OCI-LY1 (cell line): Measurements from ENCODE around the gene PTBP2.

Experiments used
- H2AFZ ChIP-seq: fragments of 200-600 bp; sonication (generic), shearing (Covaris generic); 2 replicates; pipeline ENCODE4 v1.6.0; 2014; ENCODE audit warnings: antibody characterized with exemption, mild to moderate bottlenecking, low read length
- H3F3A ChIP-seq: fragments of 200-600 bp; sonication (generic), shearing (Covaris generic); 2 replicates; pipeline ENCODE4 v1.6.0; 2014; ENCODE audit warnings: mild to moderate bottlenecking, antibody characterized with exemption, low read length, moderate library complexity; ENCODE audit not compliant: insufficient read depth
- H3K27ac ChIP-seq: fragments of 200-600 bp; sonication (generic); 2 replicates; pipeline ENCODE4 v1.5.1; 2014; ENCODE audit warnings: low read length, mixed run types, mild to moderate bottlenecking, low read depth; ENCODE audit not compliant: poor library complexity, severe bottlenecking
- H3K27me3 ChIP-seq: fragments of 200-600 bp; sonication (generic); 2 replicates; pipeline ENCODE4 v1.6.0; 2014; ENCODE audit warnings: antibody characterized with exemption, mild to moderate bottlenecking, low read length, moderate library complexity; ENCODE audit not compliant: insufficient read depth
- H3K36me3 ChIP-seq: fragments of 200-600 bp; sonication (generic); 2 replicates; pipeline ENCODE4 v1.6.1; 2014; ENCODE audit warnings: mild to moderate bottlenecking, antibody characterized with exemption, low read length, moderate library complexity, mixed read lengths; ENCODE audit not compliant: insufficient read depth
- H3K4me1 ChIP-seq: fragments of 200-600 bp; sonication (generic); 2 replicates; pipeline ENCODE4 v1.5.1; 2014; ENCODE audit warnings: mild to moderate bottlenecking, low read length, moderate library complexity; ENCODE audit not compliant: insufficient read depth, severe bottlenecking
- H3K4me2 ChIP-seq: fragments of 200-600 bp; sonication (generic), shearing (Covaris generic); 2 replicates; pipeline ENCODE4 v1.6.1; 2014; ENCODE audit warnings: low read length
- H3K4me3 ChIP-seq: fragments of 200-600 bp; sonication (generic); 2 replicates; pipeline ENCODE4 v1.5.1; 2014; ENCODE audit warnings: low read length, low read depth, mild to moderate bottlenecking, mixed read lengths; ENCODE audit not compliant: poor library complexity, severe bottlenecking
- H3K79me2 ChIP-seq: fragments of 200-600 bp; shearing (Covaris generic); 2 replicates; pipeline ENCODE4 v1.6.1; 2016; ENCODE audit warnings: mixed run types, low read length, mixed read lengths; ENCODE audit not compliant: insufficient read depth
- H3K9ac ChIP-seq: fragments of 200-600 bp; sonication (generic), shearing (Covaris generic); 2 replicates; pipeline ENCODE4 v1.6.1; 2014; ENCODE audit warnings: mild to moderate bottlenecking, low read length, mixed read lengths
- H3K9me2 ChIP-seq: fragments of 200-600 bp; sonication (generic), shearing (Covaris generic); 2 replicates; pipeline ENCODE4 v1.6.1; 2014; ENCODE audit warnings: low read depth, mild to moderate bottlenecking, low read length, mixed read lengths
- H3K9me3 ChIP-seq: fragments of 200-600 bp; shearing (Covaris generic); 2 replicates; pipeline ENCODE4 v1.6.1; 2014; ENCODE audit warnings: low read length, mixed read lengths
- H4K20me1 ChIP-seq: fragments of 200-600 bp; sonication (generic), shearing (Covaris generic); 2 replicates; pipeline ENCODE4 v1.6.0; 2016; ENCODE audit warnings: mild to moderate bottlenecking, low read length; ENCODE audit not compliant: insufficient read depth
- CTCF ChIP-seq: fragments of 200-600 bp; sonication (generic), shearing (Covaris generic); IDR thresholded peaks from 2 replicates; pipeline ENCODE4 v1.5.1; 2017; ENCODE audit warnings: mild to moderate bottlenecking, antibody characterized with exemption, low read length, moderate library complexity, mixed read lengths
- EZH2 ChIP-seq: fragments of 200-600 bp; sonication (generic), shearing (Covaris generic); IDR thresholded peaks from 2 replicates; pipeline ENCODE4 v1.8.0; 2017; ENCODE audit warnings: borderline replicate concordance, mixed run types, mild to moderate bottlenecking, antibody characterized with exemption, low read length, moderate library complexity, mixed read lengths

PTBP2 gene

GRCh38 chr1:96748078-96748477 is 26.5 kb downstream of the PTBP2 start:
- Histone ChIP-seq H3K27me3 (no peaks in the 10 kb centered on the region), H3K36me3 (peaks cover 87% of the 10 kb centered on the region), H3K79me2 (peaks cover 80% of the 10 kb centered on the region)

GRCh38 chr1:96749618-96750017 is 28.0 kb downstream of the PTBP2 start:
- Histone ChIP-seq H3K79me2 (peaks cover 64% of the 10 kb centered on the region), H3K9me3 (no peaks in the 10 kb centered on the region), H3K4me2 (no peak overlapping the region), H3K9me2 (no peaks in the 10 kb centered on the region), H3K27ac (no peak overlapping the region), H3K4me1 (no peaks in the 10 kb centered on the region), H2AFZ (no peak overlapping the region), H3K27me3 (no peaks in the 10 kb centered on the region), H4K20me1 (no peaks in the 10 kb centered on the region), H3K4me3 (no peak overlapping the region), H3K9ac (no peak overlapping the region), H3K36me3 (peaks cover 89% of the 10 kb centered on the region), H3F3A (no peaks in the 10 kb centered on the region)
- TF ChIP-seq CTCF (no peak), EZH2 (no peak)

More at GRCh38 chr1:96748078-96748477, 26.5 kb downstream of the PTBP2 start:
- Histone ChIP-seq H3K4me1 (no peaks in the 10 kb centered on the region), H2AFZ (no peak overlapping the region), H3K9me2 (no peaks in the 10 kb centered on the region), H4K20me1 (no peaks in the 10 kb centered on the region), H3F3A (no peaks in the 10 kb centered on the region), H3K27ac (no peak overlapping the region), H3K9me3 (0 out of 2 replicates have a peak, but pooled peaks cover 3% of the 10 kb centered on the region), H3K4me2 (no peak overlapping the region), H3K9ac (no peak overlapping the region), H3K4me3 (no peak overlapping the region)
- TF ChIP-seq CTCF (no peak), EZH2 (no peak)

- Histone ChIP-seq H3K4me2 (no peak overlapping the region), H4K20me1 (no peaks in the 10 kb centered on the region), H3K4me3 (no peak overlapping the region), H3K27ac (no peak overlapping the region), H3F3A (no peaks in the 10 kb centered on the region), H2AFZ (no peak overlapping the region), H3K79me2 (peaks cover 41% of the 10 kb centered on the region), H3K9me3 (no peaks in the 10 kb centered on the region), H3K36me3 (peaks cover 98% of the 10 kb centered on the region), H3K9me2 (no peaks in the 10 kb centered on the region), H3K27me3 (no peaks in the 10 kb centered on the region), H3K9ac (no peak overlapping the region), H3K4me1 (no peaks in the 10 kb centered on the region)
- TF ChIP-seq CTCF: no peak
- TF ChIP-seq EZH2: no peak
Measured at GRCh38 chr1:96752394-96752793, 30.8 kb downstream of the PTBP2 start.
